NCI-H748 (cell line): ENCODE data around the gene TMEM109.
"Not testable (repeated sequence)": the region's sequence is repeated elsewhere in the genome, so short reads cannot be mapped to it uniquely, and the experiment has no call there.

ENCODE experiments used
- DNase-seq: peaks from one replicate; lab custom pipeline; 2025; ENCODE audit not compliant: unreplicated experiment; lab: John Stamatoyannopoulos, UW

TMEM109 gene

DNA sequence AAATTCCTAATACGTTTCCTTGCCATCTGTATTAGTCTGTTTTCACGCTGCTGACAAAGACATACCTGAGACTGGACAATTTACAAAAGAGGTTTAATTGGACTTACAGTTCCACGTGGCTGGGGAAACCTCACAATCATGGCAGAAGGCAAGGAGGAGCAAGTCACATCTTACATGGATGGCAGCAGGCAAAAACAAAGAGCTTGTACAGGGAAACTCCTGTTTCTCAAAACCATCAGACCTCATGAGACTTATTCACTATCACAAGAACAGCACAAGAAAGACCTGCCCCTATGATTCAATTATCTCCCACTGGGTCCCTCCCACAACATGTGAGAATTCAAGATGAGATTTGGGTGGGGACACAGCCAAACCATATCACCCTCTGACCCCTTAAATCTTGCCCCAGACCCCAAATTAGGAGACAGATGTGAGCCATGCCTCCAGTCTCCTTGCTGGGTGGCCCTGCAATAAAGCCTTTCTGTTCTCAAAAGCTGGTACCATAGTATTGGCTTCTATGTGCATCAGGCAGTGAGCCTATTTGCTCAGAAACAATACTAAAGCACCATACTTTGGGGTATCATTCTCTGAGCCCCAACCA lies 4.2 kb upstream of the TMEM109 start:
- not testable (repeated sequence) for DNase-seq

DNA sequence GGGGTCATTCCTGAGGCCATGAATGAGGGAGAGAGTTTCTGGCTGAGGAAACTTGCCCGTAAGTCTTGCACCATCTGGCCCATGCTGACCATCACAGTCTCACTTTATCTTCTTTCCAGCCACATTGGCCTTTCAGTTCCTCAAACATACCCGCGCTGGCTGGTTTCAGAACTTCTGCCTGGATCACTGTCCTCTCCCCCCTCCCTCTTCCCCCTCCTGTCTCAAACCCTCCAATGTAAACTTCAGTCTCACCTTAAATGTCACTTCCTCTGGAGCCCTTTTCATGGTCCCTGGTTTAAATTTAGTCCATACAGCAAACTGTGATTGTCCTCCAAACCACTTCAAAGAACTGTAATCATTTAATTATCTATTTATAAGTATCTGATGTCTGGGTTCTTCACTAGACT lies 3.7 kb upstream of the TMEM109 start:
- no peak for DNase-seq

DNA sequence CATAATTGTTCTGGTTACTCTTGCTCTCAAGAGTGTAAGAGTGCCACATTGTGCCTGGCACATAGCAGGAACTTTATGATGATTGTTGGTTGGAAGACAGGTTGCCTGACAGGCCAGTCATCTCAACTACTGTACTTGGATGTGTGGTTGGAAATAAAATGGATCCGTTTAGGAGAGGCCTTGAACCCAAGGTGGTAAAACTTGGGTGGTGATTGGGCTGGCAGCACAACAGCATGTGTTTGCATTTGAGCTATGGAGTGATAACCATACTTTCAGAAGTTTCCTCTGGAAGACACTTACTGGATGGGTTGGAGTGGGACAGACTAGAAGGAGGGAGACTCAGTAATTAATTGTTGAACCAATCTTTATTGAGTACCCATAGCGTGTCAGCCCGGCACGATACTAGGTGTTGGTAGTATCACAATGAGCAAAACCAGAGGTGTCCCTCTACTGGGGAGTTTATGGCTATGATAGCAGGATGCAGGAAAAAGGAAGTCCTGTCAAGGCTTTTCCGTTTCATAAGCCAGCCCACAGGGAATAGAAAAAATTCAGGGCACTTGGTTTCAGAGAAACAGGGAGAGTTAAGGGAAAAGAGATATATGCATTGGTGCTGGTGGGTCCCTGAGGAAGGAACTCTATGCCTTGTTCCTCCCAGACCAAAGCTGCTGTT lies 3.1 kb upstream of the TMEM109 start:
- DNase-seq: no peak

DNA sequence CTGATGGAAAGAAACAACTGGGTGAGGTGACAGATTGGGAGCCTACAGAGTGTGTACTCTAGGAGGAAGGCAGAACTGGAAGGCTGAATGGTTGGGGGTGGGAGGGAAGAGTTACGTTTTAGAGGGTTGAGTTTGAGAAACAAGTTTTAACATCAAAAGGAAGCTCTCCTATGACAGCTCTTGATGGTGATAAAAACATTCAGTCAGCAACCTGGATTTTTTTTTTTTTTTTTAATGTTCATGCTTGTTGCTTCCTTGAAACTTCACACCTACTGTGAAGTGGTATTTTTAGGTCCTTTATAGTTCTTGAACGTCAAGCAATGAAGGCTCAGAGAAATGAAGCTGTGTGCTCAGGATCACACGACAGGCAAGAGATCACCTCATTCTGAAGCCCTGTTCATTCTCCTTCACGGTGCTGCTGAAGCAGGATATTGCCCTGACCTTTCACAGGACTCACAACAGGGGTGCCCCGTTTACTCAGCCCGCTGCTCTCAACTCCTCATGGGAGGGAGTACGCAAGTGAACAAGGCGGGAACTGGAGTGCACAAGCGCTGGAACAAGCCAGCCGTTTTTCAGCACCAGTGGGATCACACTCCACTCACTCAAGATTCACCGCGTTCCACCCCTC lies 1.6 kb upstream of the TMEM109 start:
- peak; percentile 26 for DNase-seq

DNA sequence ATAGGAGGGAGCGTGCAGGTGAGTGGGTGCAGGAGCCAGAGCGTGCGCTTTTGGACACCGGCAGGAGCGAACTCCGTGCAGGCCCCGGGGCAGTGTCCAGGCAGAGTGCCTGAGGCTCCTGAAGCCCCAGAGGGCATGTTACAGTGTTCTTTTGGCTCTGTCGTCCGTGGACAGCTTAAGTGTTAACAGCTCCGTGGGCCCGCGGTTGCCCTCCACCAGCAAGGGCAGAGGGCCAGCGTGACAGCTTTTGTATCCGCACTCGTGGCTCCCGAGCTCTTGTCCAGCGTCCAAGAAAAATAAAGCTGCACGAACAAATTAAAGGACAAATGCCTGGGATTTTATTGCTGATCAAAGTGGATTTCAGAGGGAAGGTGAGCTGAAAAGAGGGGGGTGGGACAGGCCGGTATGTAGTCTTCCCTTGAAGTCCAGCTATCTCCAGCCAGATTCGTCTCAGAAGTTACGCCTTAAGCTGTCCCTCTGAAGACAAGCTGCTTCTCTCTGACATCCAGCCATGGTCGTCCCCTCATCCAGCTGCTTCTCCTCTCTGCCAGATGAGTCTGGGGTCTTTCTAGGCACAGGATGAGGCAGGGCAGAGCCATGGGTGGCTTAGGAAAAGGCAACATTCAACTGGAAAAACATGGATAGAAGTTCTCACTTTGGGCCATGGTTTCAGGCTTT lies 968 bp upstream of the TMEM109 start:
- DNase-seq: no peak

DNA sequence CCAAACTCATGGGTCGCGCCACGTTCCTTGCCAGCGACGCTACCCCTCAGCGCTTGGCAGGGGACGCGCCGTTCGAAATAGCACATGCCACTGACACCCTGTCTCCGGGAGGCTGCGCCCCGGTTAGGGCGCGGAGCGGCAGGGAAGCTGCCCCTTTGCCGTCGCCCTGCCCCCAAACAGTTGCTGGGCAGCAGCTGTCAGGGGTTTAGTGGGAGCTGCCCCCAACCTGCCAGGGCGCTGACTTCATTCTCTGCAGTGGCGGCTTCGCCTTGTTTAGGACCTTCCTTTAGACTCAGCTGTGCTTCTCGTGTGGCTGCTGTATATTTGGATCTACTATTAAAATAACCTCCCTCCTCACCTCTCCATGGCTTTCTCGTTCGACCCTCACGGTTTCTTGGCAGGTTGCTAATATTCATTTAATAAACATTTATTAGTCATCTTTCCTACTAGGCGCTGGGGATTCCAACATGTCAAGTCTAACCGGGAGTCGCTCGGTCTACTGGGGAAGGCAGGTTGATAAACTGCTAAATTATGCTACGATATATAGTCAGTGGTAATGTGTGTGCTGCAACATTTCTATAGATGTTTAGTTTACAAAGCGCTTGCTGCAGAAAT lies 782 bp downstream of the TMEM109 start:
- peak; percentile 53 for DNase-seq

DNA sequence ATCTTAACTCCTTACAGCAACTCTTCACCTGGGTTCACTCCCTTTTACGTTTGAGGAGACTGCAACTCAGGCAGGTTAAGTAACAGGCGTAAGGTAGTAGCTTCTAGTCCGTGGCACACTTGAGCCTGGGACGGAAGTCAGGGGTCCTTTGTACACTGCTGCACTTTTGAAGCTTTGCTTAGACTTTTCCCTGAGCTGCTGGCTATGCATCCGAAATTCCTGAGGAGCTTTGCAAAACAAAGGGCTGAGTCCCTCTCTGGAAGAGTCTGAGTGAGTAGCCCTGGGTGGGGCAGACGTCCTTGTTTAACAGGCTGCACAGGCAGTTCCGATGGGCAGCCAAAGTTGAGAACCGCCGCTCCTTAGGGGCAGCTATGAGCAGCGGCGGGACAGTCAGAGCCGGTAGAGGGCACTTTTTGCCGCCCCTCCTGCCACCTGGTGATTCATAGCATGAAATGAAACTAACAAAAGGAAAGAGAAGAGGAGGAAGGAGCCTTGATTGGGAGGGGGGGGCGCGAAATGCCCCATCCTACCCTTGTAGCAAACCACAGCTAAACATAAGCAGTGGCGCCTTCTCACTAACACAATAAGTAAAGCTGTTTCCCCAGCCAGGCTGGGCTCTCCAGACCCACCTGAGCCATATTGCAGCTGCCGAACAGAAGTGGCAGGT lies 1.4 kb downstream of the TMEM109 start:
- DNase-seq: peak; percentile 47

DNA sequence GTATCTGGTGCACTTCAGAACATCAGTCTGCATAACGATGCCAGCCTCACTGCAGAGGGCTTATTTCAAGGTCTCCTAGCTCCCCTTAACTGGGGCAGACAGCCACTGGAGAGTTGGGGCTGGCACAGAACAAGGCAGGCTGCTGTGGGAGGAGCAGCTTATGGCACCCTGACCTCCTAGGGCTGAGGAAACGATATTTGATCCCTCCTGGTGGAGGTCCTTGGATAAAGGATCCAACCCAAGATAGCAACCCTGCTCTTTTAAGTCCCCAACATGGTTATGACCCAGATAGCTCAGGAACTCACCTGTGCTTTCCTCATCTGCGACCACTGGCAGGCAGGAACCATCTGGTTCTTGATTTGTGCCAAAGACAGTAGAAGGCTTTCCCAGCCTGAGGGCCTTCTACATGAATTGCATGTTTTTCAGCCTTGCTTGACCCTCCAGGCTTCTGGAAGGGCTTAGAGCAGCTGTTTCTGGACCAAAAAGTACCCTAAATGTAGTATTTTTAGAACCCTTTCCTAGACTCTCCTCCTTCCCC lies 2.8 kb downstream of the TMEM109 start:
- DNase-seq: no peak

DNA sequence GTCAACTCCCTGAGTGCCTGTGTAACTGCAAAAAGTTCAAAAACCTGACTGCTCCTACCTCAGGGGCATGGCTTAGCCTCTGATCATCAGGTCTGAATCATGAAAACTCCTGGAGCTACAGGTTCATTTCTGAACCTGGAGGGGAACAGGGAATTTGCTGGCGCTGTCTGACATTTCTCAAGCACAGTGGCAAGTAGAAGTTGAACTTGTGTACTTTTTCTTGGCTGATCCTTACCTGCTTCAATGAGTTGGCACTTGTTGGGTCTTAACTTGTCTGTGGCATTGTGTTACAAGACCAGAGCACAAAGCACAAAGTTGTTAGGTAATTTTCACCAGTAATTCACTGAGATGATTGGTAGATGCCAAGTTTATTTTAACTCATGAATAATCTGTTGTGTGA lies 3.3 kb downstream of the TMEM109 start:
- DNase-seq: no peak

DNA sequence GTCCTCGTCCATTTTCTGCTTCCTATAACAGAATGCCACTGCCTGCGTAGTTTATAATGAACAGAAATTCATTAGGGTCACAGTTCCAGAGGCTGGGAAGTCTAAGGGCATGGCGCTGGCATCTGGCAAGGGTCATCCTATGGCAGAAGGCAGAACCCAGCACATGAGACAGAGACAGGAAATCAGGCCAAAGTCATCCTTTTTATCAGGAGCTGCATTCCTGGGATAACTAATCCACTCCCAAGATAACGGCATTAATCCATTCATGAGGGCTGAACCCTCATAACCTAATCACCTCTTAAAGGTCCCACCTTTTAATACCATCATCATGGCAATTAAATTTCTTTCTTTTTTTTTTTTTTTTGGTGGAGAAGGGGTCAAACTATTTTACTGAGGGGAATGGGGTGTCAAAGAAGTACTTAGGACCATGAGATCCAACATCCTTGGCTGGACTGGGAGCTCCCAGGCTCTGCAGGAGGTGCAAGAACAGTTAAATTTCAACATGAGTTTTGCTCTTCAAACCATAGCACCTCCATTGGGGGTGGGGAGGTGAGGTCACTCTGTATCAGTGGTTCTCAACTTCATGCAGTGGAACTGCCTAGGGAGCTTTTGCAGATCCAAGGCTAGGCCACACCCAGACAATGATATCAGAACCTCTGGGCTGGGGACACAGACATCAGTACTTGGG lies 4.4 kb downstream of the TMEM109 start:
- no peak for DNase-seq

DNA sequence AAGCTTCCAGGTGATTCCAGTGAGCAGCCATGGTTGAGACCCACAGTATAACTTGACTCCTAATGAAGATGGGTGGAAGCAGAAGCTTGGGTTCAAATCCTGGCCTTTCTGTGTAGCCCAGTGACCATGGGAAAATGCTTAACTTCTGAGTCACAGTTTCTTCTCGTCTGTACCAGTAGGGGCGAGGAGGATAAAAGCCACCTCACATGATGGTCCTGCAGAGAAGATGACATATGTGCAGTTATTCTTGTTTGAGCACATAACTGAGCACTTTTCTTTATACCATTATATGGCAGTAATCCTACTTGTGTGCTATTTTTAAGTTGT lies 4.9 kb downstream of the TMEM109 start:
- DNase-seq: no peak

DNA sequence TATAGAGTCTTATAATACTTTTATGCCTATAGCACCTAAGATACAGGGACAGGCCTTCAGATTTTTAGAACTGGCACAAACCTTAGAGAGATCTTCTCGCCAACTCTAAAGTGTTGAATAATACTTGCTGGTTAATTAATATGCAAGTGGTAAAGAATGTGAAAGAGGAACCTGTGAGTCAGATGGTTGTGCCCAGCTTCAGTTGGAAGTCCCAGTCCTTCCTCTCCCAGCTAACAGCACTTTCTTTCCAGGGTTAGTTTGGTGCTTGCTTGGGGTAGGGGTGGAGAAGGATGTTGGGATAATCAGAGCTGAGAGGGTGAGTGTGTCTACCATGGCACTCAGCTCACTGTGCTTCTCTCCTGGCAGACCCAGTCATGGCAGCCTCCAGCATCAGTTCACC lies 5.4 kb downstream of the TMEM109 start:
- no peak for DNase-seq

DNA sequence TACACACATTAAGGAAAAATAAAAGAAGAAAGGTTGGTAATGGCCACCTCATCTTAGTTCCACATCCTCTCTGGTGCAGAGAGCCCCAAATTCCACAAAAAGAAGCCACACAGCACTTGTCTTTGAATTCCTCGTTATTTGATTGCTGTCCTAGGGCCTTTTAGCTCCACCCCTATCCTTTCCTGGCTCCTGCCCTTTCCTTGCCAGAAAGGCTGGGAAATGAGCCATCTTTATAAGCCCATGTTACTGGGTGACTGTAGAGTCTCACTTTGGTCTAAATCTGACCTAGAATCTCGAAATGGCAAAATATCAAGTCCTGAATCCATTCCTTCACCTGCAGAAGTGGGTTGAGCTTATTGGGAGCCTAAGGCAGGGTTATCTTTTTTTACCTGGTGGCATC lies 6.0 kb downstream of the TMEM109 start:
- DNase-seq: no peak

DNA sequence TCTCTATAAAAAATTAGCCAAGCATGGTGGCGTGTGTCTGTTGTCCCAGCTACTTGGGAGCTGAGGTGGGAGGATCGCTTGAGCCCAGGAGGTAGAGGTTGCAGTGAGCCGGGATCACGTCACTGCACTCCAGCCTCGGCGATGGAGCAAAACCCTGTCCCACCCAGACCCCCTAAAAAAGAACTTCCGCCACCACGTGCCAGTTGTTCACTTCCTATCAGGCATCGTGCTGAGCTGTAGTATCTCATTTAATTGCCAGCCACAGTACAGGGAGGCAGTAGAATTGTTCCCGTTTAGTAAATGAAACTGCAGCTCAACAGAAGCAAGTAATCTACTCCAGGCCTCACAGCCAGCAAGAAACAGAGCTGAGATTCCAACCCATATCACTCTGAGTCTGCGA lies 7.3 kb downstream of the TMEM109 start:
- DNase-seq: no peak

DNA sequence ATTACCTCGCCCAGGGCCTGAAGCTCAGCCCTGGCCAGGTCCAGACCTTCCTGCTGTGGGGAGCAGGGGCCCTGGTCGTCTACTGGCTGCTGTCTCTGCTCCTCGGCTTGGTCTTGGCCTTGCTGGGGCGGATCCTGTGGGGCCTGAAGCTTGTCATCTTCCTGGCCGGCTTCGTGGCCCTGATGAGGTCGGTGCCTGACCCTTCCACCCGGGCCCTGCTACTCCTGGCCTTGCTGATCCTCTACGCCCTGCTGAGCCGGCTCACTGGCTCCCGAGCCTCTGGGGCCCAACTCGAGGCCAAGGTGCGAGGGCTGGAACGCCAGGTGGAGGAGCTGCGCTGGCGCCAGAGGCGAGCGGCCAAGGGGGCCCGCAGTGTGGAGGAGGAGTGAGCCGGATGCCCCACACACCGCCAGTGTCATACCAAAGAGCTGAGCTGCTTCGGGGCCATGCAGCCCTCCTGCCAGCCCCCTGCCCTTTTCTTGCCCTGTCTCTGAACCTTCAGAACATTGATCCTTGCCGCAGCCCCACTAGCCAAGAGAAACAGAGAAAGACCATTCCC lies 7.9 kb downstream of the TMEM109 start:
- no peak for DNase-seq

DNA sequence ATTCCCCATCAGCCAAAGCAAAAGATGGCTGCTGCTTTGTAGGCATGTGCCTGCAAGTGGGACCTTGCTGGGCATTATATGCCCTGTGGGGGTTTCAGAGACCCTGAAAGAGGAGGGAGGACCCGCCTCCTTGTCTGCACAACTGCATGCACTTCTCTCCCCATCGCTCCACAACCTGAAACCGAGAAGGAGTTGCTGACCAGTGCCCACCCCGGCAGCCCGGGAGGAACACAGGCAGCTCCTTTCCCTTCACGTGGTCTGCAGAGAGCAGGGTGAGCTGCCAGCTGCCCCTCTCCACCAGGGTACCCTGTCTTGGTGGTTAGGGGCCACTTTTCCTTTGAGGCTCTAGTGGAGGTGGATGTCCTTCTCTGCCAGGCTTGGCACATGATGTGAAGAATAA lies 8.9 kb downstream of the TMEM109 start:
- DNase-seq: no peak

DNA sequence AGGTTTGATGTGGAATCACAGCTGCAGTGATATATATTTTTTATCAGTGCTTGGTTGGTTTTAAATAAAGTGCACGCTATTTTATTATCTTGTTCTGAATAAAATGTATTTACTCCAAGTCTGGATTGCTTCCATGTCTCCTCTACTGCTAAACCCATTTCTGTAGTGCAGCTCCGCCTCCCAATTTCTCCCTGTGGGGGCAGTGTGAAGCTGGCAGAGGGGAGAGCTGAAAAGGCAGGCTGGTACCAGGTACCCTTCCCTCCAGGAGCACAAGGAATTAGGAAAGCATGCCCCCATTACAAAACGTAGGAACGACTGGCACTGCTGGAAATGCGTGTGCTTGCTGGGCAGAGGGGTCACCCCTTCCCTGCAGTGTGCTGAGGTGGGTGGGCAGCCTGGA lies 9.4 kb downstream of the TMEM109 start:
- no peak for DNase-seq

DNA sequence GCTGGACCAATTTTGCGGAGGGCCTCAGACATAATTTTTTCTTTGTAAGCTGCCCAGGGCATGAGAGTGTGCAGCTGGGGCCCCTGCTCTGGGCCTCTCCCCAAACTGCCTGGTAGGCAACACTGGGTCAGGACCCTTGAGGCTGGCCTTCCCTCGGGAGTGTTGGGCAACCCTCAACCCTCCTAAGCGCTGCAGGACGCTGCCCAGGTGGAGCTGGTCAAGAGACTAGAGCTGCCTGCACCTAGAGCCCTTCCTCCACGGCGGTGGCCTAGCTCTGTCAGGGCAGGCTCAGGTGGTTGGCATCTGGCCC lies 9.8 kb downstream of the TMEM109 start:
- DNase-seq: peak; percentile 38

DNA sequence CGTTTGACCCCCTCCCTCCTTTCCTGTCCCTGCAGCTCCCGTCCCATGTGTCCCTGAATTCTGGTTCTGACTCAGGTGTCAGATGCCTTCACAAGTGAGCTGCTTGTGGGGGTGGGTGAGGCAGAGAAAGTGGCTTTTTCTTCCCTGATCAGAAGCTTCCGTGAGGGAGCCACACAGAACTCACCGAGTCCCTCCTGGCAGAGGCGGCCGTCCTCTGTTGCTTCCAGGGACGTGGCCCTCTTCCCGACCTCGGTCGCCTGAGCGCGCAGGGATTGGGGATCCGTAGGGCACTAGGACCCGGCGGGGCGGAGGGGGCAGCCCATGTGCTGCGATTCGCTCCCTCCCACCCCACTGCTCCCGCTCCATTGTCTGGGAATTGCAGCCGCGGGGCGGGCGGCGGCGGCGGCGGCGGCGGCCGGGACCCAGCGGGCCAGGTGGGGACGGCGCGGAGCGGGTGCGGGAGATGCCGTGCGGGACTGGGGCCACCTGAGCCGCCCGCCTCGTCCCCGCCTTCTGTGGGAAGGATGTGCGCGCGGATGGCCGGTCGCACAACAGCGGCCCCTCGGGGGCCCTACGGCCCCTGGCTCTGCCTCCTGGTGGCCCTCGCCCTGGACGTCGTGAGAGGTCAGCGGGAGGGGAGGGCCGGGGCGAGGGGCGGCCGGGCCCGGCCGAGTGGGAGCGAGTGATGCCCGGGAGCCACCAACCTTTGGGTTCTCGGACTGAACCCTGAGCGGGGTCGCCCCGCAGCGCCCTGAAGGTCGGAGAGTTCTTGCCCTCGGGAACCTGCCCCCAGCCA lies 10.3 kb downstream of the TMEM109 start, which contains the start of gene TMEM132A:
Gene TMEM132A, plus strand, starts transcription at position 351 of the 796 bp plus-strand sequence. Its CDS starts 174 bp downstream, at position 525.
- DNase-seq: peak; percentile 85
